B cell (primary cell): Measurements from ENCODE around the gene SLC2A4RG. TPM values are rescaled to one million over a fixed set of nuclear protein-coding genes. Genes with fewer than 3 reads are reported as not detected.
A peak's percentile ranks its signal among the peaks of the same experiment; 100 is the strongest.

ENCODE experiments used
- ATAC-seq: fragments of 200-7000 bp; cut with Tn5 transposase; one replicate; pipeline ENCODE4 v1.10.0; 2021; ENCODE audit warnings: low read depth, mild to moderate bottlenecking, moderate number of reproducible peaks, moderate library complexity
- CTCF ChIA-PET: fragments of 350-600 bp; sonication (Branson Sonifier 250); formaldehyde crosslinking; loops from one replicate; lab custom pipeline; 2021; ENCODE audit warnings: antibody characterized with exemption, inconsistent platforms; lab: Charles Lee
- POLR2A ChIA-PET: fragments of 350-600 bp; sonication (Branson Sonifier 250); formaldehyde crosslinking; loops from one replicate; lab custom pipeline; 2021; ENCODE audit warnings: antibody characterized with exemption; lab: Charles Lee
- DNase-seq: peaks from one replicate; pipeline ENCODE4 v3.0.0; 2013
- H2AFZ ChIP-seq: 2 replicates; pipeline ENCODE4 v1.6.1; 2012; ENCODE audit warnings: mild to moderate bottlenecking, low read depth, low read length; ENCODE audit not compliant: insufficient read depth, poor library complexity, severe bottlenecking
- H3K27ac ChIP-seq, 2 donors: 1 replicate in 1 of 2; 2 replicates in 1 of 2; pipeline ENCODE4 v1.5.1; 2012 to 2013; ENCODE audit warnings: low read length in 2 of 2, mild to moderate bottlenecking in 2 of 2, moderate library complexity in 1 of 2
- H3K27me3 ChIP-seq, 4 experiments: fragments of 200-600 bp in 1 of 4; sonication (generic) in 1 of 4; replicated peaks in 1 of 4; 1 replicate in 2 of 4; 2 replicates in 2 of 4; pipeline versions ENCODE4 v1.6.1 to v1.7.0; 2013 to 2016; ENCODE audit warnings: low read length in 3 of 4, mild to moderate bottlenecking in 2 of 4, mixed read lengths in 1 of 4, moderate library complexity in 1 of 4; ENCODE audit not compliant: insufficient read depth in 4 of 4, control insufficient read depth in 3 of 4; ENCODE audit errors: control extremely low read depth in 1 of 4
- H3K36me3 ChIP-seq, 2 experiments: replicated peaks in 1 of 2; 1 replicate in 1 of 2; 2 replicates in 1 of 2; pipeline versions ENCODE4 v1.6.1 to v1.7.1; 2013; ENCODE audit warnings: low read length in 1 of 2; ENCODE audit not compliant: insufficient read depth in 2 of 2, control insufficient read depth in 1 of 2; ENCODE audit errors: control extremely low read depth in 1 of 2, extremely low read depth in 1 of 2
- H3K4me1 ChIP-seq, 2 donors: fragments of 200-600 bp in 1 of 2; sonication (generic) in 1 of 2; 1 replicate in 1 of 2; 2 replicates in 1 of 2; pipeline versions ENCODE4 v1.5.1 to v1.6.1; 2013 to 2017; ENCODE audit warnings: low read length in 2 of 2; ENCODE audit not compliant: control insufficient read depth in 2 of 2, insufficient read depth in 2 of 2
- H3K4me2 ChIP-seq: replicated peaks from 2 replicates; pipeline ENCODE3; 2012; ENCODE audit warnings: mild to moderate bottlenecking, low read depth, low read length; ENCODE audit not compliant: poor library complexity, severe bottlenecking
- H3K4me3 ChIP-seq, 5 experiments: fragments of 200-600 bp in 1 of 5; sonication (generic) in 1 of 5; 1 replicate in 3 of 5; 2 replicates in 2 of 5; pipeline versions ENCODE4 v1.5.1 to v1.7.0; 2011 to 2016; ENCODE audit warnings: low read length in 4 of 5, mild to moderate bottlenecking in 4 of 5, low read depth in 2 of 5, control low read depth in 1 of 5, moderate library complexity in 1 of 5; ENCODE audit not compliant: insufficient read depth in 1 of 5; ENCODE audit errors: control extremely low read depth in 1 of 5, extremely low read depth in 1 of 5
- H3K79me2 ChIP-seq: fragments of 200-600 bp; sonication (generic); one replicate; pipeline ENCODE4 v1.6.0; 2016; ENCODE audit warnings: low read length; ENCODE audit not compliant: control insufficient read depth, insufficient read depth
- H3K9ac ChIP-seq: fragments of 200-600 bp; sonication (generic); 2 replicates; pipeline ENCODE4 v1.6.1; 2017; ENCODE audit warnings: mild to moderate bottlenecking, low read length, moderate library complexity
- H3K9me3 ChIP-seq, 3 donors: one replicate each; pipeline versions ENCODE4 v1.6.1 to v1.7.1; 2013; ENCODE audit warnings: low read length in 2 of 3; ENCODE audit not compliant: control insufficient read depth in 2 of 3, insufficient read depth in 1 of 3; ENCODE audit errors: control extremely low read depth in 1 of 3
- H4K20me1 ChIP-seq: 2 replicates; pipeline ENCODE4 v1.6.0; 2012; ENCODE audit warnings: mild to moderate bottlenecking, low read length; ENCODE audit not compliant: insufficient read depth, control insufficient read depth, poor library complexity, severe bottlenecking
- H3K27ac Mint-ChIP-seq: one replicate; pipeline ENCODE4 v1.8.0; 2021; ENCODE audit warnings: mixed read lengths
- H3K27me3 Mint-ChIP-seq: one replicate; pipeline ENCODE4 v1.8.0; 2021; ENCODE audit warnings: mixed read lengths
- H3K4me1 Mint-ChIP-seq: one replicate; pipeline ENCODE4 v1.8.0; 2021; ENCODE audit warnings: mixed read lengths
- H3K4me3 Mint-ChIP-seq: one replicate; pipeline ENCODE4 v1.8.0; 2021; ENCODE audit warnings: mixed read lengths
- H3K9me3 Mint-ChIP-seq: one replicate; pipeline ENCODE4 v1.8.0; 2022; ENCODE audit warnings: mixed read lengths; ENCODE audit not compliant: insufficient read depth
- EZH2 ChIP-seq: IDR thresholded peaks from 2 replicates; pipeline ENCODE4 v1.6.1; 2012; ENCODE audit warnings: borderline replicate concordance, low read depth, mild to moderate bottlenecking, moderate library complexity, low read length; ENCODE audit not compliant: insufficient read depth, poor library complexity, severe bottlenecking
- WGBS: methylation state at CpG from one replicate; pipeline ENCODE4 v1.1.5; 2013; ENCODE audit warnings: missing lambda C conversion rate; ENCODE audit not compliant: insufficient coverage; 5-methylcytosine and 5-hydroxymethylcytosine counted together
- intact Hi-C: fragments of 100-400 bp; cut with micrococcal nuclease; formaldehyde crosslinking; loops from one replicate; pipeline ENCODE4 v1.10.0; 2022
- polyA plus RNA-seq: library from polyadenylated mRNA; depleted of rRNA; stranded (reverse); fragments of >200 nt; gene quantifications from 2 replicates; pipeline ENCODE4 v1.2.3, GENCODE V29; 2012
- total RNA-seq, 2 donors: library from RNA; stranded (reverse); fragments of 120-200 nt in 1 of 2; gene quantifications; 1 replicate in 1 of 2; 2 replicates in 1 of 2; pipeline versions ENCODE4 v1.2.3 to v1.2.4, GENCODE V29; 2013 to 2022
- TF ChIP-seq, protein P1 (sequence below): fragments of 200-600 bp; IDR thresholded peaks from one replicate; pipeline ENCODE4 v1.8.0; 2022; ENCODE audit warnings: antibody characterized with exemption, mild to moderate bottlenecking

SLC2A4RG gene
- total and polyA plus RNA-seq, 2 donors (not counting 1 experiment from before 2014, with no cell fraction given), result 39.7 to 49.4 TPM

DNA sequence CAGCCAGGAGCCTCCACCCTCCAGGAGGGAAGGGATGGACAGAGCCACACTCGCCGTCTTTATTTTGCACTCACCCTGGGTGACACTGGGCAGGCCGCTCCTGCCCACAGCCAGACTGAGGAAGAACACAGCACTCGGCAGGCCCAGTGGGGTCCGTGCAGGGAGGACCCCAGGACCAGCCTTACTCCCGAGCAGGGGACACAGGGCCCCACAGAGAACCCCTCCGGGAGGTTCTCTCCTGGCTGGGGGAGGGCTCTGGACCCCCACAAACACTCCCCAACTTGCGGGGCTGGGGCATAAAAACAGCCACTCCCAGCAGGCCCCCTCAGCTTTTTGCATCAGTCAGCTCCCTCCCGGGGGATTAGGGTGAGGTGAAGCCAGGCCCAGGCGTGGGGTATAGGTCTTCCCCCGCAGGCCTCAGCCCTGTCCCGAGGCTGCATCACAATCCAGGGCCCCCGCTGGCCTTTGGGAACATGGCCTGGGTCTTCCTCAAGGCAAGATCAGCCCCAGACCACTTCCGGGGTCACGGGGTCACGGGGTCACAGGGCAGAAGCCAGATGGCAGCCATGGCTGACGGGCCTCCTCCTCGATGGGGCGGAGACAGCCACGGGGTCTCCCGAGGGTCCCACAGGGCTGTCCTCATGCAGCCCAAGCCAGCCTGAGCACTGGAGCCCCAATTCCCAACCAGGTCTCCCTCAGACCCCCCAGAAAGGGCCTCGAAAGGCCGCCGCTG, 39.9 kb upstream of the SLC2A4RG start:
- no peaks in the 10 kb centered on the region for H3K9me3 Mint-ChIP-seq
- DNase-seq, result peak; percentile 12
- H3K4me1 ChIP-seq, result peaks cover 18% of the 10 kb centered on the region in 2 donors
- TF ChIP-seq, protein P1, sequence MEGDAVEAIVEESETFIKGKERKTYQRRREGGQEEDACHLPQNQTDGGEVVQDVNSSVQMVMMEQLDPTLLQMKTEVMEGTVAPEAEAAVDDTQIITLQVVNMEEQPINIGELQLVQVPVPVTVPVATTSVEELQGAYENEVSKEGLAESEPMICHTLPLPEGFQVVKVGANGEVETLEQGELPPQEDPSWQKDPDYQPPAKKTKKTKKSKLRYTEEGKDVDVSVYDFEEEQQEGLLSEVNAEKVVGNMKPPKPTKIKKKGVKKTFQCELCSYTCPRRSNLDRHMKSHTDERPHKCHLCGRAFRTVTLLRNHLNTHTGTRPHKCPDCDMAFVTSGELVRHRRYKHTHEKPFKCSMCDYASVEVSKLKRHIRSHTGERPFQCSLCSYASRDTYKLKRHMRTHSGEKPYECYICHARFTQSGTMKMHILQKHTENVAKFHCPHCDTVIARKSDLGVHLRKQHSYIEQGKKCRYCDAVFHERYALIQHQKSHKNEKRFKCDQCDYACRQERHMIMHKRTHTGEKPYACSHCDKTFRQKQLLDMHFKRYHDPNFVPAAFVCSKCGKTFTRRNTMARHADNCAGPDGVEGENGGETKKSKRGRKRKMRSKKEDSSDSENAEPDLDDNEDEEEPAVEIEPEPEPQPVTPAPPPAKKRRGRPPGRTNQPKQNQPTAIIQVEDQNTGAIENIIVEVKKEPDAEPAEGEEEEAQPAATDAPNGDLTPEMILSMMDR, result no peak
- no peak for TF ChIP-seq EZH2
- no peak for ATAC-seq
- peaks cover 0 to 3% (median 0%) of the 10 kb centered on the region in 4 experiments for H3K27me3 ChIP-seq
- CTCF ChIA-PET, result no interaction called here
- no peak overlapping the region for H3K4me2 ChIP-seq
- H3K79me2 ChIP-seq, result peaks cover 72% of the 10 kb centered on the region
- intact Hi-C loops, result no loop called here
- no peak overlapping the region for H2AFZ ChIP-seq
- no peak overlapping the region for H3K27ac Mint-ChIP-seq
- H3K27ac ChIP-seq, result no peak overlapping the region
- peaks cover 0 to 3% (median 0%) of the 10 kb centered on the region in 3 donors for H3K9me3 ChIP-seq
- 87% methylated on average over 23 of the region's 24 CpGs for WGBS
- H3K27me3 Mint-ChIP-seq, result no peaks in the 10 kb centered on the region
- H3K36me3 ChIP-seq, result peaks cover 0 to 11% of the 10 kb centered on the region in 2 experiments
- no peak overlapping the region for H3K4me3 Mint-ChIP-seq
- H3K9ac ChIP-seq, result no peak overlapping the region
- no peak overlapping the region for H3K4me3 ChIP-seq
- H4K20me1 ChIP-seq, result peaks cover 98% of the 10 kb centered on the region
- POLR2A ChIA-PET, result no interaction called here
- peaks cover 16% of the 10 kb centered on the region for H3K4me1 Mint-ChIP-seq
